NCI-H1417 treated with DMSO at 0.1 percent for 48 hours (cell line): ENCODE measurements around the gene SORCS3.

Source experiments
- DNase-seq: peaks from one replicate; lab custom pipeline; 2025; lab: John Stamatoyannopoulos, UW

Gene SORCS3

GRCh38 chr10:104842704-104843103 is 201.6 kb downstream of the SORCS3 start:
- DNase-seq: no peak

DNA sequence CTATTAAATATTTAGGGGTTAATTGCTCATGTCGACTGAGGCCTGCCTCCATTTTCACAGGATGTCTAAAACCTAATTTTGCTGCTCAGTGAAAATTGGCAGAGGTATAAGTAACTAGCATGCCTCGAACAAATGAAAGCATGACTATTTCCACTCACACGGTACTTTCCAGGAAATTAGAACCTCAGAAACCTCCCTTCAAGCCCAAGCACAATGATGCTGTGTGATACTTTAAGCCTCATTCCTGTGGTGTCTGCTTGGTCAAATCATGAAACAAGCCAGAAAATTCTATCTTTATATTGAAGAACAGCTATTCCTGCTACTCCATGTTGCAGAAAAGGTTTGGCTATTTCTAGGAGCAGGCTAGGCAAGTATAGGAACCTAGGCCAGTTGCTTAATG is 203.0 kb downstream of the SORCS3 start:
- DNase-seq: no peak

DNA sequence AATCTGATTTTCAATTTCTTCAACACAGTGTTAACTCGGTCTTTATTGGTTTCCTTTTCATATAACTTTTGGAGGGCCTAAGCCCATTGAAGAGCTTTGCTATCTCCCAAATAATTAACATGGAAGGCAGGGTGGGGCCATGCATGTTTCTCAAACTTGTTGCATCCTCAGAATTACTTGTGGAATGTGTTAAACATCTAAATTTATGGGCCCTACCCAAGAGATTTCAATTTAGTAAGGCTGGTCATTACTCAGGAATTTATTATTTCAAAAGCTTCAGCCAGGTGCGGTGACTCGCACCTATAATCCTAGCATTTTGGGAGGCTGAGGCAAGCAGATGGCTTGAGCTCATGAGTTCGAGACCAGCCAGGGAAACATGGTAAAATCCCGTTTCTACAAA is 208.9 kb downstream of the SORCS3 start:
- DNase-seq: no peak

DNA sequence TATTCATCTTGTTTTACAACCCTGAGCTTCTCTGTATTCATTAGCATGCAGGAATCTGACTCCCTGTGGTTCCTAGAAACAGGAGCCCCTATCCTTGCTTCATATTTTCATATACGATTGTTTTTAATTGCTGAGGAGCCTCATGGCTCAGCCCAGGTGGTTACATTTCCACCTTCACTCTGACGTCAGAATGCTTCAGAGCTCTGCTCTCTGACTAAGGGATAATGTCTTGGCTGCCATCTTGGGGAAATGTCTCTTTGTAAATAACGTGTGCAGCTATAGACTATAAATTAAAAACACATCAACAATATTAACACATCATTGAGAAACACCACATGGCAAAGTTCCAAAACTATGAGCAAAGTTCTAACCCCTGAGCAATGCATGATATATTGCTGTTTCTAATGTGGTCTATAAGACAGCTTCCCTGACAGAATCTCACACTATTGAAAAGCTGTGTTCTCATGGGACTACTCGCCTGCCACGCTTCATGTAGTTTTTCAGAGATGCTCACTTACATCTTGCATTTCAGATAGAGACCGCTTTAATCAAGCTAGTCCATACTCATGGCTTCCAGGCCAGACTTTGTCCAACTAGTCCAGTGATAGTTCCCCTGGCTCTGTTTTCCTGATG is 227.0 kb downstream of the SORCS3 start:
- no peak for DNase-seq

GRCh38 chr10:104872691-104873090 is 231.6 kb downstream of the SORCS3 start:
- no peak for DNase-seq

GRCh38 chr10:104873161-104873560 is 232.1 kb downstream of the SORCS3 start:
- no peak for DNase-seq

DNA sequence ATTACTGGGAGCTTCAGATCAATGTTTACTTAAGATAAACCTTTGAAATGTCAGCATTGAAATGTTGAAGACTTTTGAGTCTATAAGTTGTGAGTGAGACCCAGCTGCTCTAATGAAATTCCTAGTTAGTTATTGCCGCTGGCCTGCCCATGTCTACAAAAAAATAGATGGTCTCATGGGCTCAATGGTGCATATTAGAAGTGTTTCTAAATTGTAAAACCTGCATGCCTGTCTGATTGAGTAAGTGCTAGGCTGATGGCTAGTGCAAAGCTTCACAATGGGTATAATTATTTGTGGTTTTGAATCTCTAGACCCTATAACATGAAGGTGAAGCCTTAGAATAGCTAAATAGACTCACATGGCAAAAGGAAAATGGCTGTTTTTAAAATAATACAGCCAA is 234.5 kb downstream of the SORCS3 start:
- no peak for DNase-seq

DNA sequence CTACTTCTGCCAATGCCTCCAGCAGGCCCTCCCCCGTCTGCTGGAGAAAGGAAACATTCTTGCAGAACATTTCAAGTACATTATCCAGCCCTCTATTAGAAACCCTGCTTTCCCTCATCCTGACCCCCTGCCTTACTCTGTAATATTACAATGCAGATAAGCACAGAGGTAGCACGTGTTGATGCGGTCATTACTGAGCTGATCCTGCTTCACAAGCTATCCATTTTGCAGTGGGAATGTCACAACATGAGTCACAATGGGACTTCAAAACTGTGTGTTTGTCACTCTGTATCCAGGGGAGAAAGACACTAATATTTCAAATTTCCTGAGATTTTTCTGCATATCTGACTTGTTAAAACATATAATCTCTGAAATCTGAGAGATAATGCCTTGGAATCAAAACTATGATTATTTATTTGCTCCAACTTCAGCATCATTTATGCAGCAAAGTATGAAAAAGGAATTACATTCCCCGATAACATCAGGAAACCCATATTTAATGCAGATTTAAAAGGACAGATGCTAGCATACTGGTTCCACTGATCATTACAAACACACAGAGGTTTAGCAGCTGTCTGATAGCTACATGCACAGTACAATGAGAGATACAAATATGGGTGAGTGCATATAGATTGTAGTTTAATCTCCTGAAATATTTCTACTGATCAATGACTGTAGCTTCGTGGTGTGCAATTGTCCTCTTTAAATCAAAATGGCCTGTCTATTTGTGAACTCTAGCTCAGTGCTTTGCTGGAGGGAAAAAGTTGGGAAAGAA is 239.7 kb downstream of the SORCS3 start:
- DNase-seq: no peak

DNA sequence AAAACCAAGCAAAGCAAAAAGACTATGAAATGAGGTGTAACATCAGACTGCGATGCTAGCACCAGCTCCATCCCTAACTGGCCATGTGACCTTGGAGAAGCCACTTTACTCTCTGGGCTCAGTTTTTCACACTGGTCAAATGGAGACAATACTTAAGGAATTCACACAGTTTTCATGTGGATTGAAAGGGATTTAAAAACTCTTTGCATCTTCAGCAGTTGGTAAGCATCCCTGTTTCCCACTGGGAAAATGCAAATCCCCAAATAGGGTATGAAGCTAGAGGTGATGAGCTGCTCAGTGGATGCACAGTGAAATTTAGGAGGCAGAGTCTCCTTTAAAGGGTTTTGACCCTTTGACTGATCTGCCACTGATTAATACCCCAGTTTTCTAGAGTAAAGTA is 240.7 kb downstream of the SORCS3 start:
- DNase-seq: no peak

- no peak for DNase-seq
Observed at GRCh38 chr10:104892879-104893617, 252.0 kb downstream of the SORCS3 start.

DNA sequence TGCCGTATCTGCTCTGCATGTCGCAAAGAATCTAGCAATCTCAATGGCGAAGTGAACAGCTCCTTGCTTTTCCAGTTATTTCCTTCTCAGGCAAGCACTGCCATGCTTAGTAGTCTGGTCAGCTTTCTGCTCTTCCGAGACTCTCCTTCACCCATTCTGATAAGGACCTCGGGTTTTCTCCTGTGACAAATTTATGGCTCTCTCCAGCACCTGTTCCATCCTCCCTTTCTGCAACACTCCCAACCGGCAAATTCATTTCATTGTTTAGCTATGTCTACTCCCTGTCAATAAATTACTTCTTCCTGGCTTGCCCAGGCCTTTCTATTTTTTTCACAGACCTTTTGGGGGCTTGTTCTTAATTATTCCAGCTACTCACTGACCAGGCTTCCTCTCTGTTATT is 252.6 kb downstream of the SORCS3 start:
- no peak for DNase-seq

GRCh38 chr10:104894681-104895080 is 253.6 kb downstream of the SORCS3 start:
- no peak for DNase-seq

GRCh38 chr10:104895541-104895940 is 254.5 kb downstream of the SORCS3 start:
- no peak for DNase-seq

DNA sequence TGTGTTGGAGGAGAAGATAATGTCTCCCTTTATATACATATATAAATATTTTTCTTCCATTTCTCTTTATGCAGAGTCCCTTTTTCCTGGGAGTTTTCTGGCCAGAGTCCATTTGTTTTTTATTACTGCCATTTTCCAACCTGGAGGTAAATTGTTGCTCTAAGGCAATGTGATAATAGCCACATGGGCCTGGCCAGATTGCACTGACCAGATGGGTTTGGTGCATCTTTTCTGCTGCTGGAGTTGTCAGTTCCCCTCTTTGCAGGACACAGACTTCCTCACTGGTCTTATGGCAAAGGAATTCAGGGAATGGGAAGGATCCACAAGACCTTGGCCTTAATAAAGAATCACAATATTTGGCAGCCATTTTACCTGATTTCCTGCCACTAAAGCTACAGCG is 254.9 kb downstream of the SORCS3 start:
- no peak for DNase-seq

- no peak for DNase-seq
Observed at GRCh38 chr10:104897696-104898095, 256.6 kb downstream of the SORCS3 start.

DNA sequence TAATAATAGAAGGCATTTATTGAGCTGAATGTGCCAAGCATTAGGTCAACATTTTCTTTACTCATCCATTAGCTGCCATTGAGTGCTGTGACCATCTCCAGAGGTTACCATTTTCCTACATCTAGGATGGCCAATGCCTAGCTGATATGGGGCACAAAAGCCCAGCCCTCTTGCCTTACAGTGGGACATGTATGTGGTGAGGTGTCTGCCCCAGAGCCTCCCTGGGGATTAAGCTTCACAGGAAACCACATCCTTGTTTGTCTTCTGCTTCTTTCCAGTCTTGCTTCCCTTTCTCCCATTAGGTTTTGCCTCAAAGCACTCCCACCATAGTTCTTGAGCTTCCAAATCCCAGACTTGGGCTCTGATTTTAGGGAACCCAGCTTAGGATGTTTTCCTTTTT is 258.7 kb downstream of the SORCS3 start:
- no peak for DNase-seq

GRCh38 chr10:104903433-104903832 is 262.3 kb downstream of the SORCS3 start:
- DNase-seq: no peak

DNA sequence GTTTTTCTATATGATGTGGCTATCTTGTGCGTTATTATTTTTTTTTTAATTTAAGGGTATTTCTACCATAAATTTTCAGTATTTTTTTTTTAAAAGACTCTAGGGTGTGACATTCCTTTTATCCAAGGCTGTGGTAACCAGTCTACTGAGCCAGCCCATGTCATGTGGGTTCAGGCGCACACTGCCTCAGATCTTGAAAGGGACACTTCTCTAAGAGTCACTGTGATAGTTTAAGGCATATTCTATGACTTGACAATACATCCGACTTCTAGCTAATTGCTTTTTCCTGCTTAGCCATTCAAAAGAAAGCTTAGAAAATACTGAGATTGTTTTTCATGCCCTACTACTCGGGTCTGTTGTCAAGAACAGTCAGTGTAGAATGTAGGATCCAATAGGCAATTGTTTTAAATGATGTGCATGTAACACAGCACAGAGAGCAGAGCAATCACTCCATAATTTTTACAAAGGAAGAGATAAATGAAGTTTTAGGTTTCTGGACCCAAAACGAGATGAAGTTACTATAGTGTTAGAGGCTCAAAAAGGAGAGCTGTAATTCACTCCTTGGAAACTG is 263.7 kb downstream of the SORCS3 start:
- no peak for DNase-seq

DNA sequence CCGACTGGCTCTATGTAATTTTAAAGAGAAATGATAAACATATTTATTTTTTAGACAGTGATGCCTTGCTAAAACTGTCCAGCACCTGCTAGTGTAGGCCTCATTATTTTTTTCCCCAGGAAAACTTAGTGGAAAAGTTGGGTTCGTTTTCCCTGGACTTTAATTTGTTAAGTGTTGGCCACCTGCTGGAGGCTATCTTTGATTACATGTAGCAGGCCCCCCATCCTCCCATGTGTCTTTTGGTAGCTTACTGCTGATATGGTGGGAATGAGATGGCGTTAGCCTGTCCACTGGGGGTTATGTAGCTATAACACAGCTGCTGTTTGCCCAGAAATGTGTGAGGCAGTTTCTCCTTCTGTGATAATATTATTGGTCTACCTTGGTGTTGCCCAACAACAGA is 265.0 kb downstream of the SORCS3 start:
- no peak for DNase-seq

- DNase-seq: no peak
Observed at GRCh38 chr10:104907521-104907920, 266.4 kb downstream of the SORCS3 start.

DNA sequence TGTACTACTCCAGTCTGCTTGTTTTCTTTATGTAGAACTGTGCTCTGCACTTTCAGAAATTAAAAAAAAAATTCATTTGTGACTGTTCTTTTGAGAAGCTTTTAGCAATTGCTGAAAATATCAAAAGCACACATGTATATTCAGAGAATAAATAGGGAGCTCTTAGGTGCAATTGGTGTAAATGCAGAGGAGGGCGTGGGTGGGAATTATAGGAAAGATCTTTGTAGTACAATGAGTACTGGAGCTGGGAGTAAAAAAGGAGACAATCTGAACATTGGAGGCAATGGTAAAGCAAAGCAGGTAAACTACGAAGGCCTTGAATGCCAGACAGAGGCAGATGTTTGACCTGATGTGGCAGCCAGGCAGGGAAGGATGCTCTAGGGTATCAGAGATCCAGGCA is 267.5 kb downstream of the SORCS3 start:
- no peak for DNase-seq

DNA sequence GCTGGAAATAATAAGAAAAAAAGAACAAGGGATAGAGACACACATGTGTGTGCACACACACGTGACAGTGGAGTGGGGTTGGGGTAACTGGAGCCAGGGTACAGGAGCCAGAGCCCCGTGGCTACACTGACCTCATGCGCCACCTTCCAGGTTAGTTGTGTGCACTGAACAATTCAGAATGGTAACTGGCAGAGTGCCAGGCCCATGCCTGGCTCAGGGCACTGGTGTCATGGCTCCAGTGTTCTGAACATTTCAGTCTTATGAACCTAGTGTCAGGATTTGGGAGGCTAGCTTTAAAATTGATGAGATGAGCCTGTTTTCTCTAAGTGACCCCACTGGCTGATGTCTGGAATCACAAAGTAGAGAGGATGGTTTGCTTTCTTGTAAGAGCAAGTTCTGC is 269.6 kb downstream of the SORCS3 start:
- no peak for DNase-seq

DNA sequence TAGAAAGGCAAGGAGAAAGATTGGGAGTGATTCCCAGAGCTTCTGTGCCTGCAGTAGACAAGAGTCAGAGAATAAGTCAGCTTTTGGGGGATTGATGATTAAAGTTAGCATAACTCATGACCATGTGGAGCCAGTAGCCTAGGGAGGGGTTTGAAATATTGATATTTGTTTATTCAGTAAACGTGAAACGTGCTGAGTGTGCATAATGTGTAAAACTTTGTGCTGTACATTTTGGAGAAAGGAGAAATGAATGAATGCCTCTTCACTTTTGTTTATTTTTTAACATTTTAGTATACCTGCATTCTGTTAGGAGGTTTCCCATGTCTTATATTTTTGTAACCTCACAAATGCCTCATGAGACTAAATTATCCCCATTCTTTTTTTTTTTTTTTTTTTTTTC is 272.3 kb downstream of the SORCS3 start:
- no peak for DNase-seq
